Measurements from ENCODE around the gene OR2V1. TPM values are rescaled to one million over a fixed set of nuclear protein-coding genes. Genes with fewer than 3 reads are reported as not detected.
"Not testable (repeated sequence)": the region's sequence is repeated elsewhere in the genome, so short reads cannot be mapped to it uniquely, and the experiment has no call there.

The OR2V1 gene
- total RNA-seq, 1 experiment from 2014 or later, result not detected

- DNase-seq (ENCODE audit: low read depth), result not testable (repeated sequence)
Observed at GRCh38 chr5:181104606-181105390, 26.2 kb downstream of the OR2V1 start.

GRCh38 chr5:181104259-181104568 is 26.8 kb downstream of the OR2V1 start:
- not testable (repeated sequence) for DNase-seq (ENCODE audit: low read depth)

GRCh38 chr5:181101930-181102674 is 28.9 kb downstream of the OR2V1 start:
- DNase-seq (ENCODE audit: low read depth), result not testable (repeated sequence)

GRCh38 chr5:181101030-181101641 is 29.8 kb downstream of the OR2V1 start:
- DNase-seq (ENCODE audit: low read depth), result not testable (repeated sequence)

- no peak for DNase-seq (ENCODE audit: low read depth)
Observed at GRCh38 chr5:181100121-181100875, 30.7 kb downstream of the OR2V1 start.

- DNase-seq (ENCODE audit: low read depth), result no peak
Observed at GRCh38 chr5:181099602-181100086, 31.3 kb downstream of the OR2V1 start.

GRCh38 chr5:181098762-181099601 is 32.0 kb downstream of the OR2V1 start:
- DNase-seq (ENCODE audit: low read depth), result no peak

GRCh38 chr5:181097759-181098491 is 33.0 kb downstream of the OR2V1 start:
- DNase-seq (ENCODE audit: low read depth), result not testable (repeated sequence)

- DNase-seq (ENCODE audit: low read depth), result not testable (repeated sequence)
Observed at GRCh38 chr5:181097383-181097753, 33.6 kb downstream of the OR2V1 start.

- not testable (repeated sequence) for DNase-seq (ENCODE audit: low read depth)
Observed at GRCh38 chr5:181096721-181097382, 34.1 kb downstream of the OR2V1 start.

GRCh38 chr5:181095162-181095561 is 35.8 kb downstream of the OR2V1 start:
- DNase-seq (ENCODE audit: low read depth), result not testable (repeated sequence)

- DNase-seq (ENCODE audit: low read depth), result no peak
Observed at GRCh38 chr5:181092428-181092827, 38.5 kb downstream of the OR2V1 start.

- DNase-seq (ENCODE audit: low read depth), result no peak
Observed at GRCh38 chr5:181088289-181088688, 42.7 kb downstream of the OR2V1 start.

GRCh38 chr5:181087309-181087708 is 43.7 kb downstream of the OR2V1 start:
- no peak for DNase-seq (ENCODE audit: low read depth)

GRCh38 chr5:181086884-181087205 is 44.1 kb downstream of the OR2V1 start:
- no peak for DNase-seq (ENCODE audit: low read depth)

GRCh38 chr5:181086026-181086883 is 44.7 kb downstream of the OR2V1 start:
- DNase-seq (ENCODE audit: low read depth), result no peak

- DNase-seq (ENCODE audit: low read depth), result no peak
Observed at GRCh38 chr5:181084621-181085195, 46.3 kb downstream of the OR2V1 start.

GRCh38 chr5:181081989-181082388 is 49.0 kb downstream of the OR2V1 start:
- no peak for DNase-seq (ENCODE audit: low read depth)

All from RPMI7951 (cell line).